ENCODE results near the gene RAB40C. TPM values are rescaled to one million over a fixed set of nuclear protein-coding genes. Genes with fewer than 3 reads are reported as not detected.

The RAB40C gene
- polyA plus RNA-seq, 2 of the 4 experiments (the other 2 are of a cell fraction): 4.4 to 9.7 TPM

- CTCF ChIA-PET: interaction anchor here (0.6 to 0.8 kb wide), 2 partner anchors 17 to 140 kb away, joined by 3 read pairs; no protein-coding TSS in a partner anchor
- peaks cover 20% of the 10 kb centered on the region for H3K4me1 ChIP-seq
- ATAC-seq: 0 out of 6 replicates have a peak, but pooled peaks of 1 of the 2 experiments have one; percentile 2
- no peak for DNase-seq (ENCODE audit: low read depth in 1 of 2, low spot score in 1 of 2)
- H3K4me2 ChIP-seq: no peak overlapping the region
- H3K9me3 ChIP-seq: no peaks in the 10 kb centered on the region
- no peak overlapping the region for H3K27ac ChIP-seq
- TF ChIP-seq JUN (IDR thresholded peaks at IDR 0.05) (no peak), CHD4 (IDR thresholded peaks at IDR 0.05; ENCODE audit: borderline replicate concordance) (no peak), HEYL (CRISPR knock-in tag; IDR thresholded peaks at IDR 0.05) (no peak), E2F6 (IDR thresholded peaks at IDR 0.05; ENCODE audit: borderline replicate concordance, low read depth) (no peak), CHD2 (IDR thresholded peaks at IDR 0.05; ENCODE audit: low read length, partially characterized antibody) (no peak), RARB (CRISPR knock-in tag; IDR thresholded peaks at IDR 0.05) (no peak)
- TF ChIP-seq, protein P1, sequence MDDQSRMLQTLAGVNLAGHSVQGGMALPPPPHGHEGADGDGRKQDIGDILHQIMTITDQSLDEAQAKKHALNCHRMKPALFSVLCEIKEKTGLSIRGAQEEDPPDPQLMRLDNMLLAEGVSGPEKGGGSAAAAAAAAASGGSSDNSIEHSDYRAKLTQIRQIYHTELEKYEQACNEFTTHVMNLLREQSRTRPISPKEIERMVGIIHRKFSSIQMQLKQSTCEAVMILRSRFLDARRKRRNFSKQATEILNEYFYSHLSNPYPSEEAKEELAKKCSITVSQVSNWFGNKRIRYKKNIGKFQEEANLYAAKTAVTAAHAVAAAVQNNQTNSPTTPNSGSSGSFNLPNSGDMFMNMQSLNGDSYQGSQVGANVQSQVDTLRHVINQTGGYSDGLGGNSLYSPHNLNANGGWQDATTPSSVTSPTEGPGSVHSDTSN (IDR thresholded peaks at IDR 0.05): no peak
- TF ChIP-seq, protein P2, sequence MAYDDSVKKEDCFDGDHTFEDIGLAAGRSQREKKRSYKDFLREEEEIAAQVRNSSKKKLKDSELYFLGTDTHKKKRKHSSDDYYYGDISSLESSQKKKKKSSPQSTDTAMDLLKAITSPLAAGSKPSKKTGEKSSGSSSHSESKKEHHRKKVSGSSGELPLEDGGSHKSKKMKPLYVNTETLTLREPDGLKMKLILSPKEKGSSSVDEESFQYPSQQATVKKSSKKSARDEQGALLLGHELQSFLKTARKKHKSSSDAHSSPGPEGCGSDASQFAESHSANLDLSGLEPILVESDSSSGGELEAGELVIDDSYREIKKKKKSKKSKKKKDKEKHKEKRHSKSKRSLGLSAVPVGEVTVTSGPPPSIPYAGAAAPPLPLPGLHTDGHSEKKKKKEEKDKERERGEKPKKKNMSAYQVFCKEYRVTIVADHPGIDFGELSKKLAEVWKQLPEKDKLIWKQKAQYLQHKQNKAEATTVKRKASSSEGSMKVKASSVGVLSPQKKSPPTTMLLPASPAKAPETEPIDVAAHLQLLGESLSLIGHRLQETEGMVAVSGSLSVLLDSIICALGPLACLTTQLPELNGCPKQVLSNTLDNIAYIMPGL (CRISPR knock-in tag; IDR thresholded peaks at IDR 0.05; ENCODE audit: borderline replicate concordance): no peak
- TF ChIP-seq, protein P3, sequence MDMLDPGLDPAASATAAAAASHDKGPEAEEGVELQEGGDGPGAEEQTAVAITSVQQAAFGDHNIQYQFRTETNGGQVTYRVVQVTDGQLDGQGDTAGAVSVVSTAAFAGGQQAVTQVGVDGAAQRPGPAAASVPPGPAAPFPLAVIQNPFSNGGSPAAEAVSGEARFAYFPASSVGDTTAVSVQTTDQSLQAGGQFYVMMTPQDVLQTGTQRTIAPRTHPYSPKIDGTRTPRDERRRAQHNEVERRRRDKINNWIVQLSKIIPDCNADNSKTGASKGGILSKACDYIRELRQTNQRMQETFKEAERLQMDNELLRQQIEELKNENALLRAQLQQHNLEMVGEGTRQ (IDR thresholded peaks at IDR 0.05): no peak
- 76% methylated on average over 43 of the region's 43 CpGs for WGBS (ENCODE audit: missing lambda C conversion rate)
- no peak for FAIRE-seq
- POLR2A ChIA-PET: no interaction called here
- H3K4me3 ChIP-seq: no peak overlapping the region
Observed at GRCh38 chr16:561957-562938, 27.6 kb upstream of the RAB40C start.

- no peak for FAIRE-seq
- TF ChIP-seq EHMT2 (IDR thresholded peaks at IDR 0.05; ENCODE audit: low read depth): no peak
- no CpG with 5 or more reads among the region's 30 CpGs for WGBS (ENCODE audit: missing lambda C conversion rate)
- ATAC-seq: 0 out of 6 replicates have a peak, but pooled peaks of 1 of the 2 experiments have one; percentile 2
- H3K27ac ChIP-seq: no peak overlapping the region
- POLR2A ChIA-PET: no interaction called here
- CTCF ChIA-PET: no interaction called here
- no peak overlapping the region for H3K4me3 ChIP-seq
- peaks cover 20% of the 10 kb centered on the region for H3K4me1 ChIP-seq
- H3K9me3 ChIP-seq: no peaks in the 10 kb centered on the region
- DNase-seq (ENCODE audit: low read depth in 1 of 2, low spot score in 1 of 2): no peak
- no peak overlapping the region for H3K4me2 ChIP-seq
Observed at GRCh38 chr16:563072-563644, 26.7 kb upstream of the RAB40C start.

DNA sequence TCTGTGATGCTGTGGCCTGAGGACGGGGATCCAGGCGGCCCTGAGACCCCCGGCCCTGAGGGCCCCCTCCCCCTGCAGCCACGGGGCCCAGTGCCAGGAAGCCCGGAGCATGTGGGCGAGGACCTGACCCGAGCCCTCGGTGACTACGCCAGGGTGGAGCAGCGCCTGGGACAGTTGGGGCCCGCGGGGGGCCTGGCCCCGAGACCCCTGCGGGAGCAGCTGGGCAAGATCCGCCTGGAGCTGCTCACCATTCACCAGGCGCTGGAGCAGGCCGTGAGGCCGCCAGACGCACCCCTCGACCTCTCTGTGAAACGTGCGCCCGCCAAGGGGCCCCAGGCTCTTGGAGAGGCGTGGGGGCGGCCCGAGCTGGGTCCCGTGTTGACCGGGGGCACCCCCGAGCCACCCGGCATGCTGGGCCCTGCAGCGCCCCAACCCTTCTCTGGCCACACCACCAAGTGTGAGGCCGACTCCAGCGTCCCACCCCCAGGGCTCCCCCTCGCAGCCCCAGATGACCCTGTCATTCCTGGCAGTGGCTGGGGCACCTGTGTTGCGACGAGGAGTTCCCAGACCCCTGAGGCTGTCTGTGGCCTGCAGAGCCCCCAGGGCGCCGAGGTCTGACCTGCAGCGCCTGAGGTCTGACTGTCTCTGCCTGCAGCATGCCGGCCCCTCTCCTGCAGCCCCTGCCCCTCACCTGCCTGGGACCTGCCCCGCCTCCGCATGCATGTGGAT, 25.0 kb upstream of the RAB40C start:
- H3K27ac ChIP-seq: no peak overlapping the region
- TF ChIP-seq CTCF (IDR thresholded peaks at IDR 0.05): no peak
- no peak for TF ChIP-seq POLR2A (IDR thresholded peaks at IDR 0.05; ENCODE audit: low read length)
- no peak for TF ChIP-seq ZFP36 (IDR thresholded peaks at IDR 0.05; ENCODE audit: borderline replicate concordance, partially characterized antibody)
- TF ChIP-seq NPAS2 (CRISPR knock-in tag; IDR thresholded peaks at IDR 0.05; ENCODE audit: borderline replicate concordance): no peak
- FAIRE-seq (no peak), DNase-seq (ENCODE audit: low read depth in 1 of 2, low spot score in 1 of 2) (no peak), ATAC-seq (no peak)
- CTCF ChIA-PET: no interaction called here
- no peak overlapping the region for H3K4me3 ChIP-seq
- POLR2A ChIA-PET: no interaction called here
- 84% methylated on average over 11 of the region's 42 CpGs for WGBS (ENCODE audit: missing lambda C conversion rate)
- no peak overlapping the region for H3K4me2 ChIP-seq
- peaks cover 29% of the 10 kb centered on the region for H3K4me1 ChIP-seq
- no peaks in the 10 kb centered on the region for H3K9me3 ChIP-seq

Data from A549 (cell line).